Spinal cord (tissue), 10 donors: ENCODE data around the gene B3GAT1. TPM values are rescaled to one million over a fixed set of nuclear protein-coding genes. Genes with fewer than 3 reads are reported as not detected.

ENCODE experiments used
- DNase-seq, 6 donors: peaks; one replicate each; pipeline versions ENCODE4 v3.0.0 to v3.0.0-alpha.2; 2013 to 2015; ENCODE audit warnings: low spot score in 6 of 6, low read depth in 4 of 6
- H3K27ac ChIP-seq: one replicate; pipeline ENCODE4 v1.5.1; 2013; ENCODE audit warnings: low read depth, low read length, control low read depth
- H3K27me3 ChIP-seq: one replicate; pipeline ENCODE4 v1.6.1; 2013; ENCODE audit warnings: low read length; ENCODE audit not compliant: control insufficient read depth, insufficient read depth
- H3K36me3 ChIP-seq: one replicate; pipeline ENCODE4 v1.6.1; 2013; ENCODE audit warnings: low read length; ENCODE audit not compliant: control insufficient read depth, insufficient read depth
- H3K4me1 ChIP-seq: one replicate; pipeline ENCODE4 v1.6.1; 2013; ENCODE audit warnings: low read length; ENCODE audit not compliant: control insufficient read depth, insufficient read depth
- H3K4me3 ChIP-seq: one replicate; pipeline ENCODE4 v1.5.1; 2013; ENCODE audit warnings: low read depth, low read length, control low read depth
- H3K9me3 ChIP-seq: one replicate; pipeline ENCODE4 v1.6.1; 2013; ENCODE audit warnings: low read length; ENCODE audit not compliant: control insufficient read depth, insufficient read depth
- WGBS: methylation state at CpG from one replicate; pipeline ENCODE4 v1.1.5; 2013; ENCODE audit warnings: missing lambda C conversion rate; ENCODE audit not compliant: insufficient coverage; 5-methylcytosine and 5-hydroxymethylcytosine counted together
- polyA plus RNA-seq, 2 donors: library from polyadenylated mRNA; unstranded; fragments of 120-200 nt; gene quantifications; one replicate each; pipeline ENCODE4 v1.2.1, GENCODE V29; 2013; ENCODE audit not compliant: insufficient read length in 2 of 2
- total RNA-seq, 2 donors: library from RNA; depleted of rRNA in 1 of 2; stranded (reverse); fragments of 120-200 nt in 1 of 2; fragments of >200 nt in 1 of 2; gene quantifications; one replicate each; pipeline versions ENCODE4 v1.2.3 to v1.2.4, GENCODE V29; 2013 to 2014
- donor health status: healthy.

The B3GAT1 gene
- total and polyA plus RNA-seq, 4 donors, result 25.5 to 186 (median 86.9) TPM

DNA sequence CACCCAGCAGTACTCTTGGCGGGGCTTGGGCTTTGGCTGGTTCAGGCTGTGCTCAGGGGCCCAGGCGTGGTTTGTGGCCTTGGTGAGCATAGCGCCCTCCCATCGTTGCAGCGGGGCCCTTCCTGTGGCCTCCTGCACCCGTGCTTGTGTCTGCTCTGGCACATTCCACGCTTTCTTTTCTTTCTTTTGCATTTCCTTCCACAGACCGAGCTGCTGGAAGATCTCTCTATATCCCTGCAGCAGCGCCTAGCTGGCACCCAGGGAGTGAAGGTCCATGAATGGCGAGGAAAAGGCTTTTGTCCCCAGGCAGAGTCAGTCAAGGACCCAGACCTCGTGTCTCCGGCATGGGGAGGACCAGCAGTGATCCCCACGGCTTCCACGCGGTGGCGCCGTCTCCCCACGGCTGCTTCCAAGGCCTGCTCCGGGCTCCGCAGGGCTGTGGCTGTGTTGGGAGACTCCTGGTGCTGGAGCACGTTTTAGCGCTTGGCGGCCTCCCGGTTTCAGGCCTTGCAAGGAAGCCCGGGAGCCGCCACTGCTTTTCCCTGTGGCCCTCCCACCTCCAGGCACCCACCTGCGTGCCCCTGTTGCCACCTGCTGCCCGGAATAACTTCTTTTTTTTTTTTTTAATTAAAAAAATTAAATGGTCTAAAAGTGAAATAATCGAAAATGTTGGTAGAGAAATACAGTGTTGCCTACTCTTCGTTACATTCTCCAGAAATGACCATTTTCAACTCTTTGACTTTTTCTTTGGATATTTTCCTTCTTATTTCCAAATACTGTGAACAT is 51.8 kb downstream of the B3GAT1 start:
- 25% methylated on average over 25 of the region's 30 CpGs for WGBS
- Histone ChIP-seq H3K36me3 (peaks cover 21% of the 10 kb centered on the region), H3K27me3 (no peaks in the 10 kb centered on the region), H3K4me1 (peaks cover 33% of the 10 kb centered on the region), H3K9me3 (no peaks in the 10 kb centered on the region), H3K27ac (no peak overlapping the region), H3K4me3 (no peak overlapping the region)
- peak; percentile 57 to 96 (median 77) for DNase-seq

DNA sequence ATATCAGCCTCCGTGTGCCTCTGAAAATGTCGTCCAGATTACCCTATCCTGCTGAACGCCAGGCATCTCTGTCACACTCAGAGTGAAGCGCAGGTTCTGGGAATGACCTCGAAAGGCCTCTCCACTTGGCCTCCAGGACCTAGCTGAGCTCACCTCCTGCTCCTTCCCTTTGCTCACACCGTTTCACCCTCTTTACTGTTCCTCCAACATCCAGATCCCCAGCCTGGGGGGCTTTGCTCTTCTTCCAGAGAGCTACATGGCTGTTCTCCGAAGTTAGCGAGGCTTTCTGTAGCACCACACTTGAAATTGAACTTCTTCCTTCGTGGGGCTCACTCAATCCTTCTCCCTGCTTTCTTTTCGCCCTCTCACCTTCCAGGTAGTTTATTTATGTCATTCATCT is 52.4 kb downstream of the B3GAT1 start:
- 91% methylated on average over 10 of the region's 10 CpGs for WGBS
- H3K36me3 ChIP-seq, result peaks cover 16% of the 10 kb centered on the region
- no peak overlapping the region for H3K4me3 ChIP-seq
- H3K27me3 ChIP-seq, result no peaks in the 10 kb centered on the region
- no peaks in the 10 kb centered on the region for H3K9me3 ChIP-seq
- H3K4me1 ChIP-seq, result peaks cover 27% of the 10 kb centered on the region
- no peak for DNase-seq
- H3K27ac ChIP-seq, result no peak overlapping the region

DNA sequence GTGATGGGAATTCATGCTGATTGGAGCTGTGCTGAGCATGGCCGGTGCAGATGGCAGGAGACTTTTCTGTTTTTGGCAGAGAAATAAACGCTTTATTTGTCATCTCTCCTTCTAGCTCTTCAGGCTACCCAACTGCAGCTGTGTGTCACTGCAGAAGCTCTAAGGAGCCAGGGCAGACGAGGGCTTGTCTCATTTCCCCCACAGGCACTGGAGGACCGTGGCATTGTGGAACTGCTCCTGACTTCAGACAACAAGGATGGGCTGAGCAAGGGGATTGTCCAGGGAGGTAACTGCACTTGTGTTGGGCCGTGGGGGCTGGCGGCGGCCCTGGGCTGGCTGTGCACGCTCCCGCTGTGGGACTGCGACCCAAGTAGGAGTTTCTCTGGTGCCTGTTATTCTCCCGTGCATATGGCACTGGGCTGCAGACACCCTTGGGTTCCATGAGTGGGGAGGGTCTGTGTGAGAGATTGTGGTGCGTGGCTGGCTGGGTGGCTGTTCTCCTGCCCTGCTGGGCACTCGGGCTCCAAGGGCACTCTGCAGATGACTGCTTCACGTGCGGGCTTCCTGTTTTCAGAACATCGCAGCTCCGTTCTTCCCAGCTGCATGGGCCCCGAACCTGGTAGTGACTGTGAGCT is 53.1 kb downstream of the B3GAT1 start:
- no peak for DNase-seq
- Histone ChIP-seq H3K27me3 (no peaks in the 10 kb centered on the region), H3K4me1 (peaks cover 27% of the 10 kb centered on the region), H3K4me3 (no peak overlapping the region), H3K9me3 (no peaks in the 10 kb centered on the region), H3K36me3 (peaks cover 16% of the 10 kb centered on the region), H3K27ac (no peak overlapping the region)
- 85% methylated on average over 18 of the region's 18 CpGs for WGBS

DNA sequence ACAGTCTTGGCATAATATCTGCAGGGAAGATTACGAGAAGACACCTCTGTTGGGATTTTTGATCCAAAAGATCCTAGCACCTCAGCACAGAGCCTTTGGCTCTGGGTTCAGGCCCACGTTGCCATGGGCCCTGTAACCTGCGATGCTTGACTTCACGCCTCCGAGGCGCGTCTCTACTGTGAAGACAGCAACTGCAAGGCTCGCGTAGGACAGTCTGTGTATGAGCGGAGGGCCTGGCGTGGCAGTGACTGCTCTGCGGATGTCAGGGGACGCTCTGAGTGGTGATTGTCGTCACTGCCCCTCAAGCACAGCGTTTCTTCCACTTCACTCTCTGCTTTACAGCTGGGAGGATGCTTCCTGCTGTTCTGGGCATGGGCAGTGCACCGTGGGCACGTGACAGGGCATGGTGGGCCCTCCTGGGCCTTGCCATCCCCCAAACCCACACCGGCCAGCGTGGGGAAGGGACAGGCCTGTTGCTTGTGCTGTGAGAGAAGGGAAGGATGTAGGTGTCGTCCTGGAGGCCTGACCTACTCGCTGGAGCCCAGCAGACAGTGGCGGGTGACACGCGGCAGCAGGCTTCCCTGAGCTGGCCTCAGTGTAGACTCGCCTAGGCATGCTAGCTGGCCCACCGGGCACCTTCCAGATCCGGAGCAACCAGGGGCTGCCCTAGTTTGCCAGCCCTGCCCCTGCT is 53.7 kb downstream of the B3GAT1 start:
- DNase-seq, result no peak
- Histone ChIP-seq H3K27ac (no peak overlapping the region), H3K27me3 (no peaks in the 10 kb centered on the region), H3K4me1 (peaks cover 26% of the 10 kb centered on the region), H3K36me3 (peaks cover 16% of the 10 kb centered on the region), H3K4me3 (no peak overlapping the region), H3K9me3 (no peaks in the 10 kb centered on the region)
- WGBS, result 94% methylated on average over 20 of the region's 27 CpGs

DNA sequence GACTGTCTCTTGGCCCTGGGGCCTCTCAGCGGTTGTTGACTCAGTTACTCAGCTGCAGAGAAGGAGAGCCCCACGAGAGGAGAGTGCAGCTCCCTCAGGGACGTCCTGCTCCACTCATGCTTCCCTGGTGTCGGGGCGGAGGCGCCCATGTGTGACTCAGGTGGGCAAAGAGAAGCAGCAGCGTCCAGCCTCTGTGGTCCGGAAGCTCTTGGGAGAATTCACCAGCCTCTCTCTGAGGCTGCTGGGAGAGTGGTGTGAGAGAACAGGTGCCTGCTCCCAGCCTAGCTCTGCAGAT is 54.5 kb downstream of the B3GAT1 start:
- no peaks in the 10 kb centered on the region for H3K27me3 ChIP-seq
- peaks cover 16% of the 10 kb centered on the region for H3K36me3 ChIP-seq
- no peaks in the 10 kb centered on the region for H3K9me3 ChIP-seq
- peaks cover 23% of the 10 kb centered on the region for H3K4me1 ChIP-seq
- DNase-seq, result no peak
- H3K4me3 ChIP-seq, result no peak overlapping the region
- 92% methylated on average over 4 of the region's 8 CpGs for WGBS
- H3K27ac ChIP-seq, result no peak overlapping the region

DNA sequence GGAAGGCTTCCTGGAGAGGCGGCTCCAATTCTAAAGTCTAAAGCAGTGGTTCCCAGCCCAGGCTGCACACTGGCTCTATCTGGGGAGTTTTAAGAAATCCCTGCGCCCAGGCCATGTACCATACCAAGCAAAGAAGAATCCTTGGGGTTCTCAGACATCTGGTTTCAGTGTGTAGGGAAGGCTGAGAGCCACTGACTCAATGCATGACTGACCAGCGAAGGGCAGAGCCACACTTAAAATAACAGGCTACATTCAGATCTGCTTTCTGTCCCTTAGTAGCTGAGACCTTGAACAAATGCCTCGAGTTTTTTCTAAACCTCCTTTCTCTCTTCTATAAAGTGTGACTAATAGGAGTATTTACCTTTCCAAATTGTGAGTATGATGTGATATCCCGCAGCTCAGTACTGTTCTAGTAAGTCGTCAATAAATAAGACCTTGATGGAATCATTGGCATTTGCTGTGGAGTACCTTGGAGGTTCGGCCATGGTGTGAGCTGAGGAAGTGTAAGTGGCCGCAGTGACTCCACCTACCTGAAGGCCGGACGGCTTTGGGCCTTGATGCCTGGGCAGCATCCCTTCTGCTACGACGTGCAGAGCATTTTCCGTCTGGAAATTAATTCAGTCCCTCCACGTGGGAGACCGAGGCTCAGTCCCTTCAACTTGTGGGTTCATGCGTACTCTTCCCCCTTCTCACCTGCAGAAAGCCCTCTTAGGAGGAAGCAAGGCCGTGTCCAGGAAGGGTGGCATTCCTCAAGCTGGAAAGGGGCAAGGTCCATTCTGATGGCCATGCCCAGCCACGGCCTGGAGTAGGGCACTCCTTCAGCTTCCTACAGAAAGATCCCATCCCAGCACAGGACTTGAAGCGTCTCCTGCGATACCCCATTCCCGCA is 55.1 kb downstream of the B3GAT1 start:
- 97% methylated on average over 18 of the region's 21 CpGs for WGBS
- Histone ChIP-seq H3K4me3 (no peak overlapping the region), H3K36me3 (peaks cover 16% of the 10 kb centered on the region), H3K4me1 (peaks cover 23% of the 10 kb centered on the region), H3K27ac (no peak overlapping the region), H3K9me3 (no peaks in the 10 kb centered on the region), H3K27me3 (no peaks in the 10 kb centered on the region)
- DNase-seq, result no peak

DNA sequence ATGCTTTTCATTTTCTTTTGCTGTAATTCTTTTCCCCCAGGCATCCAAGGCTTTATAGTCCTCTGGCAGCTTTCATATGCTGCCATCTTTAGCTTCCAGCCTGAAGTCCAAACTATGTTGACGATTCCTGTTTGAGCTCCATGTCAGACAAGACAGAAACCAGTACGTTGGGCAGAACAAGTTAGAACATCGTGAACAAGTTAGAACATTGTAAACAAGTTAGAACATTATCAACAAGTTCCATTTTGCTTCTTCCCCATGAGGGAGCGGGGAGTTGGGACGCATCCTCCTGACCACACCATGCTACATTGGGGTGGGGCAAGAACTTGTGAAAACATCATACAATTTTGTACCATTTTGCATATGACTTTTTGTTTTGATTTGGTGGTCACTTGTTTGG is 56.4 kb downstream of the B3GAT1 start:
- H3K27me3 ChIP-seq, result no peaks in the 10 kb centered on the region
- 100% methylated on average over 3 of the region's 5 CpGs for WGBS
- peaks cover 12% of the 10 kb centered on the region for H3K36me3 ChIP-seq
- peaks cover 23% of the 10 kb centered on the region for H3K4me1 ChIP-seq
- H3K4me3 ChIP-seq, result no peak overlapping the region
- no peak for DNase-seq
- H3K27ac ChIP-seq, result no peak overlapping the region
- no peaks in the 10 kb centered on the region for H3K9me3 ChIP-seq

DNA sequence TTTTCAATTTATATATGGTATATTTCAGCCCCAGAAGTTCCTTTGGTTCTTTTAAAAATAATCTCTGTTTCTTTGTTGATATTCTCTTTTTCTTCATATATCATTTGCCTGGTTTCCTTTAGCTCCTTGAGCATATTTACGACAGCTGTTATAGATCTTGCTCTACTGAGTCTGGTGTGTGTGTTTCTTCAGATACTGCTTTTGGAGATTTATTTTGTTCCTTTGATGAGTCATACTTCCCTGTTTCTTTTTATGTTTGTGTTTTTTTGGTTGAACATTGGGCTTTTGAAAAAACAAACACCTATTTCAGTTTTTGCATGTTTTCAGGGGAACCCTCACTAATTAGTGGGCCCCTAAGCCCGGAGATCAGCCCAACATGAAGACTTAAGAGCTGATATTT is 56.9 kb downstream of the B3GAT1 start:
- DNase-seq, result no peak
- no peak overlapping the region for H3K27ac ChIP-seq

DNA sequence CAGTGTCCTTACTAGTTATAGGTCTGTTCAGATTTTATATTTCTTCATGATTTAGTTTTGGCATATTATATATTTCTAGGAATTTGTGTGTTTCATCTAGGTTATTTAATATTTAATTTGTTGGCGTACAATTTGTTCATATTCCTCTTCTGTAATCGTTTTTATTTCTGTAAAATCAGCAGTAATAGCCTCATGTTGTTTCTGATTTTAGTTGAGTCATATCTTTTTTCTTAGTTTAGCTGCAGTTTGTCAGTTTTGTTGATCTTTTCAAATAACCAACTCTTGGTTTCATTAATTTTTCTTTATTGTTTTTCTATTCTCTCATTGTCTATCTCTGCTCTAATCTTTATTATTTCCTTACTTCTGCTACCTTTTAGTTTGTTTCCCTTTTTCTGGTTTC is 59.9 kb downstream of the B3GAT1 start:
- H3K4me3 ChIP-seq, result no peak overlapping the region
- no peaks in the 10 kb centered on the region for H3K27me3 ChIP-seq
- H3K4me1 ChIP-seq, result no peaks in the 10 kb centered on the region
- no peak overlapping the region for H3K27ac ChIP-seq
- no CpG with 5 or more reads among the region's 2 CpGs for WGBS
- H3K9me3 ChIP-seq, result no peaks in the 10 kb centered on the region
- no peaks in the 10 kb centered on the region for H3K36me3 ChIP-seq
- no peak for DNase-seq

More for the DNA sequence above, 56.9 kb downstream of the B3GAT1 start:
- no peaks in the 10 kb centered on the region for H3K27me3 ChIP-seq
- H3K4me1 ChIP-seq, result peaks cover 19% of the 10 kb centered on the region
- H3K4me3 ChIP-seq, result no peak overlapping the region
- WGBS, result no CpG with 5 or more reads among the region's 2 CpGs
- no peaks in the 10 kb centered on the region for H3K9me3 ChIP-seq
- peaks cover 12% of the 10 kb centered on the region for H3K36me3 ChIP-seq
